ENCODE measurements around the gene ADTRP.

- no peak for TF ChIP-seq CTCF (IDR thresholded peaks at IDR 0.05)
- no peak for TF ChIP-seq POLR2A (IDR thresholded peaks at IDR 0.05)
Measured at GRCh38 chr6:11681770-11682169, 96.8 kb downstream of the ADTRP start.
